IMR-90 (cell line): ENCODE measurements around the gene PAPPA.

Experiments
- BHLHE40 ChIP-seq: fragments of 150-350 bp; IDR thresholded peaks from 2 replicates; pipeline ENCODE4 v1.6.1; 2016; ENCODE audit warnings: mild to moderate bottlenecking, low read depth, low read length
- CEBPB ChIP-seq: IDR thresholded peaks from 2 replicates; pipeline ENCODE4 v1.6.1; 2012; ENCODE audit warnings: low read depth, low read length, improper control_type of control experiment
- POLR2A ChIP-seq: IDR thresholded peaks from 2 replicates; pipeline ENCODE4 v1.6.1; 2012; ENCODE audit warnings: mild to moderate bottlenecking, low read depth, low read length
- RFX5 ChIP-seq: IDR thresholded peaks from 2 replicates; pipeline ENCODE4 v1.8.0; 2012; ENCODE audit warnings: low read depth, mild to moderate bottlenecking, low read length, moderate library complexity
- SMC3 ChIP-seq: fragments of 150-350 bp; IDR thresholded peaks from 2 replicates; pipeline ENCODE4 v1.6.1; 2016; ENCODE audit warnings: low read depth, mild to moderate bottlenecking, antibody characterized with exemption, low read length, moderate library complexity
- USF2 ChIP-seq: fragments of 150-350 bp; IDR thresholded peaks from 2 replicates; pipeline ENCODE4 v1.6.1; 2017; ENCODE audit warnings: mild to moderate bottlenecking, antibody characterized with exemption, low read length, low read depth
- TF ChIP-seq, protein P1 (sequence below): conservative IDR thresholded peaks from 2 replicates; pipeline ENCODE4 v1.5.1; 2012; ENCODE audit warnings: mild to moderate bottlenecking, low read depth, low read length, improper control_type of control experiment

DNA sequence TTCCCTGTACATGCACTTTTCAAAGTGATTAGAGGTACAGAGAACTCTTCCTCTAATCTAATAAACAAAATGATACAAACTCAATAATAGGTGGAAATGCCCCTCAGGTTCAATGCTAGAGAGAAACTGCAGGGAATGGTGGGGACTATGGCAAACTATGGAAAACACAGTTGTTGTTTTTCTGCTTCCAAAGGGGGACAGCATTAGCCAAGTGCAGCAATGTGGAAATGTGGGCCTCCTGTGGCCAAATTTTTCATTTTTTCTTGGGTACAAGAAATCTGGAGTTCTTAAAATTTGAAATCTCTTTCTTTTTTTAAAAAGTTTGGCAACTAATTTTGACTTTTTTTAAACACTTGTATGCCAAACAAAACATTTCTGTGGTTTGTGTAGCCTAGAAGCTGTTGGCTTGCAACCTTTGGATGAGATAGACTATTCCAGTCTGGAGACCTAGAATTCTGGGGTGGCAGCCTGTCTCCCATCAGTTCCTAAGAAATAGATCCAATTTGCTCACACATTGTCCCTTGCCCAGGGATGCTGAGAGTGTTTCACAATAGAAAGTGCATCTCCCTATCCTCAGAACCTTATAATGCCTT lies 218.6 kb downstream of the PAPPA start:
- TF ChIP-seq RFX5 (no peak), USF2 (no peak), POLR2A (no peak), BHLHE40 (no peak), CEBPB (no peak), SMC3 (no peak)
- TF ChIP-seq, protein P1, sequence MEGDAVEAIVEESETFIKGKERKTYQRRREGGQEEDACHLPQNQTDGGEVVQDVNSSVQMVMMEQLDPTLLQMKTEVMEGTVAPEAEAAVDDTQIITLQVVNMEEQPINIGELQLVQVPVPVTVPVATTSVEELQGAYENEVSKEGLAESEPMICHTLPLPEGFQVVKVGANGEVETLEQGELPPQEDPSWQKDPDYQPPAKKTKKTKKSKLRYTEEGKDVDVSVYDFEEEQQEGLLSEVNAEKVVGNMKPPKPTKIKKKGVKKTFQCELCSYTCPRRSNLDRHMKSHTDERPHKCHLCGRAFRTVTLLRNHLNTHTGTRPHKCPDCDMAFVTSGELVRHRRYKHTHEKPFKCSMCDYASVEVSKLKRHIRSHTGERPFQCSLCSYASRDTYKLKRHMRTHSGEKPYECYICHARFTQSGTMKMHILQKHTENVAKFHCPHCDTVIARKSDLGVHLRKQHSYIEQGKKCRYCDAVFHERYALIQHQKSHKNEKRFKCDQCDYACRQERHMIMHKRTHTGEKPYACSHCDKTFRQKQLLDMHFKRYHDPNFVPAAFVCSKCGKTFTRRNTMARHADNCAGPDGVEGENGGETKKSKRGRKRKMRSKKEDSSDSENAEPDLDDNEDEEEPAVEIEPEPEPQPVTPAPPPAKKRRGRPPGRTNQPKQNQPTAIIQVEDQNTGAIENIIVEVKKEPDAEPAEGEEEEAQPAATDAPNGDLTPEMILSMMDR = no peak
